Natural killer cell treated with Interleukin-12 subunit alpha and Interleukin-12 subunit beta and Interleukin-15 and Interleukin-18, amount 100 ng/mL, for 72 hours (primary cell): ENCODE measurements around the gene RBM26. TPM values are rescaled to one million over a fixed set of nuclear protein-coding genes. Genes with fewer than 3 reads are reported as not detected.

Source experiments
- ATAC-seq, 2 donors: fragments of 150-1000 bp; cut with Tn5 transposase in 1 of 2; sonication (Bioruptor Pico), chemical (Tn5 transposase) in 1 of 2; 2 replicates each; pipeline ENCODE4 v1.10.0; 2021
- DNase-seq: peaks from one replicate; pipeline ENCODE4 v3.0.0; 2022; ENCODE audit warnings: low spot score
- H3K27ac Mint-ChIP-seq, 2 donors: 1 replicate in 1 of 2; 2 replicates in 1 of 2; pipeline ENCODE4 v1.8.0; 2022; ENCODE audit warnings: mixed read lengths in 2 of 2, mild to moderate bottlenecking in 1 of 2, moderate library complexity in 1 of 2
- H3K27me3 Mint-ChIP-seq, 2 donors: 1 replicate in 1 of 2; 2 replicates in 1 of 2; pipeline ENCODE4 v1.8.0; 2022; ENCODE audit warnings: mixed read lengths in 2 of 2
- H3K36me3 Mint-ChIP-seq: one replicate; pipeline ENCODE4 v1.8.0; 2022; ENCODE audit warnings: mixed read lengths
- H3K4me1 Mint-ChIP-seq, 2 donors: 1 replicate in 1 of 2; 2 replicates in 1 of 2; pipeline ENCODE4 v1.8.0; 2022; ENCODE audit warnings: low read depth in 2 of 2, mixed read lengths in 2 of 2, mild to moderate bottlenecking in 1 of 2
- H3K4me3 Mint-ChIP-seq: one replicate; pipeline ENCODE4 v1.8.0; 2022; ENCODE audit warnings: mixed read lengths
- H3K9me3 Mint-ChIP-seq: 2 replicates; pipeline ENCODE4 v1.8.0; 2022; ENCODE audit warnings: mixed read lengths
- total RNA-seq, 2 donors: library from RNA; stranded (reverse); gene quantifications; one replicate each; pipeline ENCODE4 v1.2.3, GENCODE V29; 2022

The RBM26 gene
- total RNA-seq, 2 donors from 2014 or later, result 50.1 to 79.4 TPM

GRCh38 chr13:79392882-79393563 lies 13.0 kb downstream of the RBM26 start:
- peaks cover 41 to 59% of the 10 kb centered on the region in 2 donors for H3K4me1 Mint-ChIP-seq

GRCh38 chr13:79389026-79389425 lies 17.0 kb downstream of the RBM26 start:
- no peak for DNase-seq
- Mint-ChIP-seq H3K9me3 (no peaks in the 10 kb centered on the region), H3K36me3 (no peaks in the 10 kb centered on the region), H3K4me1 (peaks cover 39 to 59% of the 10 kb centered on the region in 2 donors), H3K27ac (no peak overlapping the region), H3K4me3 (no peak overlapping the region), H3K27me3 (no peaks in the 10 kb centered on the region)
- ATAC-seq, result no peak

More at GRCh38 chr13:79392882-79393563, 13.0 kb downstream of the RBM26 start:
- Mint-ChIP-seq H3K27ac (peak overlapping the region; percentile 63 to 75), H3K36me3 (peaks cover 14% of the 10 kb centered on the region), H3K9me3 (peaks cover 6% of the 10 kb centered on the region), H3K27me3 (no peaks in the 10 kb centered on the region), H3K4me3 (peak overlapping the region; percentile 77)
- no peak for DNase-seq
- ATAC-seq, result peak; percentile 91 to 97

GRCh38 chr13:79387853-79388252 lies 18.2 kb downstream of the RBM26 start:
- Mint-ChIP-seq H3K36me3 (peaks cover 5% of the 10 kb centered on the region), H3K4me1 (peaks cover 32 to 58% of the 10 kb centered on the region in 2 donors), H3K4me3 (no peak overlapping the region), H3K27me3 (no peaks in the 10 kb centered on the region), H3K27ac (peak overlapping the region in 1 of 2 donors; percentile 31), H3K9me3 (no peaks in the 10 kb centered on the region)
- no peak for DNase-seq
- ATAC-seq, result no peak

GRCh38 chr13:79386125-79386826 lies 19.8 kb downstream of the RBM26 start:
- Mint-ChIP-seq H3K27ac (no peak overlapping the region), H3K27me3 (no peaks in the 10 kb centered on the region), H3K36me3 (peaks cover 5% of the 10 kb centered on the region), H3K4me1 (peaks cover 32 to 58% of the 10 kb centered on the region in 2 donors), H3K9me3 (no peaks in the 10 kb centered on the region), H3K4me3 (peak overlapping the region; percentile 32)
- no peak for DNase-seq
- peak; percentile 50 to 69 for ATAC-seq

GRCh38 chr13:79385694-79386093 lies 20.4 kb downstream of the RBM26 start:
- ATAC-seq, result peak; percentile 90 to 92
- Mint-ChIP-seq H3K9me3 (no peaks in the 10 kb centered on the region), H3K27ac (no peak overlapping the region), H3K4me3 (peak overlapping the region; percentile 32), H3K4me1 (peaks cover 36 to 61% of the 10 kb centered on the region in 2 donors), H3K27me3 (no peaks in the 10 kb centered on the region), H3K36me3 (peaks cover 5% of the 10 kb centered on the region)
- no peak for DNase-seq

GRCh38 chr13:79384022-79384610 lies 21.9 kb downstream of the RBM26 start:
- no peak overlapping the region for H3K4me3 Mint-ChIP-seq
- no peak overlapping the region for H3K27ac Mint-ChIP-seq
- DNase-seq, result no peak
- no peak for ATAC-seq
- peaks cover 5% of the 10 kb centered on the region for H3K36me3 Mint-ChIP-seq
- no peaks in the 10 kb centered on the region for H3K27me3 Mint-ChIP-seq
- no peaks in the 10 kb centered on the region for H3K9me3 Mint-ChIP-seq
- peaks cover 36 to 67% of the 10 kb centered on the region in 2 donors for H3K4me1 Mint-ChIP-seq

- Mint-ChIP-seq H3K4me1 (peaks cover 30 to 55% of the 10 kb centered on the region in 2 donors), H3K4me3 (peak overlapping the region; percentile 75), H3K27ac (peak overlapping the region; percentile 39 to 53), H3K27me3 (no peaks in the 10 kb centered on the region), H3K9me3 (no peaks in the 10 kb centered on the region), H3K36me3 (peaks cover 5% of the 10 kb centered on the region)
- ATAC-seq (no peak), DNase-seq (no peak)
These were observed 23.3 kb downstream of the RBM26 start for GRCh38 chr13:79382545-79383275.

- ATAC-seq, result peak in 1 of 2 donors; percentile 29
- H3K9me3 Mint-ChIP-seq, result no peaks in the 10 kb centered on the region
- H3K4me3 Mint-ChIP-seq, result peak overlapping the region; percentile 52
These were observed 25.1 kb downstream of the RBM26 start for GRCh38 chr13:79380997-79381396.

GRCh38 chr13:79379274-79379673 lies 26.8 kb downstream of the RBM26 start:
- Mint-ChIP-seq H3K4me1 (peaks cover 21 to 44% of the 10 kb centered on the region in 2 donors), H3K4me3 (no peak overlapping the region), H3K27me3 (no peaks in the 10 kb centered on the region), H3K27ac (no peak overlapping the region), H3K9me3 (no peaks in the 10 kb centered on the region), H3K36me3 (peaks cover 5% of the 10 kb centered on the region)
- ATAC-seq, result no peak
- DNase-seq, result no peak

More at GRCh38 chr13:79380997-79381396, 25.1 kb downstream of the RBM26 start:
- peaks cover 27 to 49% of the 10 kb centered on the region in 2 donors for H3K4me1 Mint-ChIP-seq
- H3K27me3 Mint-ChIP-seq, result no peaks in the 10 kb centered on the region
- H3K27ac Mint-ChIP-seq, result peak overlapping the region in 1 of 2 donors; percentile 7
- H3K36me3 Mint-ChIP-seq, result peaks cover 5% of the 10 kb centered on the region
- DNase-seq, result no peak

GRCh38 chr13:79376843-79377242 lies 29.2 kb downstream of the RBM26 start:
- Mint-ChIP-seq H3K4me3 (no peak overlapping the region), H3K27ac (no peak overlapping the region), H3K36me3 (no peaks in the 10 kb centered on the region), H3K4me1 (peaks cover 9 to 26% of the 10 kb centered on the region in 2 donors), H3K9me3 (no peaks in the 10 kb centered on the region), H3K27me3 (no peaks in the 10 kb centered on the region)
- ATAC-seq, result no peak
- no peak for DNase-seq

- Mint-ChIP-seq H3K36me3 (peaks cover 7% of the 10 kb centered on the region), H3K4me3 (no peak overlapping the region)
- no peak for ATAC-seq
These were observed 31.5 kb downstream of the RBM26 start for GRCh38 chr13:79374578-79374977.

GRCh38 chr13:79373916-79374315 lies 32.1 kb downstream of the RBM26 start:
- H3K27ac Mint-ChIP-seq, result no peak overlapping the region
- H3K36me3 Mint-ChIP-seq, result peaks cover 13% of the 10 kb centered on the region
- H3K9me3 Mint-ChIP-seq, result no peaks in the 10 kb centered on the region
- no peaks in the 10 kb centered on the region for H3K27me3 Mint-ChIP-seq
- no peak for DNase-seq
- H3K4me1 Mint-ChIP-seq, result peaks cover 0 to 4% of the 10 kb centered on the region in 2 donors
- H3K4me3 Mint-ChIP-seq, result no peak overlapping the region
- ATAC-seq, result no peak

More at GRCh38 chr13:79374578-79374977, 31.5 kb downstream of the RBM26 start:
- Mint-ChIP-seq H3K27ac (no peak overlapping the region), H3K4me1 (peaks cover 0 to 9% of the 10 kb centered on the region in 2 donors), H3K9me3 (no peaks in the 10 kb centered on the region), H3K27me3 (no peaks in the 10 kb centered on the region)
- DNase-seq, result no peak

- no peak overlapping the region for H3K4me3 Mint-ChIP-seq
- no peak for DNase-seq
- no peak overlapping the region for H3K27ac Mint-ChIP-seq
- H3K4me1 Mint-ChIP-seq, result no peaks in the 10 kb centered on the region
- no peaks in the 10 kb centered on the region for H3K9me3 Mint-ChIP-seq
- no peaks in the 10 kb centered on the region for H3K27me3 Mint-ChIP-seq
- ATAC-seq, result no peak
- H3K36me3 Mint-ChIP-seq, result peaks cover 18% of the 10 kb centered on the region
These were observed 36.8 kb downstream of the RBM26 start for GRCh38 chr13:79369226-79369625.
